Esophagus squamous epithelium (tissue), 5 donors: ENCODE measurements around the gene TIPARP. TPM values are rescaled to one million over a fixed set of nuclear protein-coding genes. Genes with fewer than 3 reads are reported as not detected.
"Not testable (repeated sequence)": the region's sequence is repeated elsewhere in the genome, so short reads cannot be mapped to it uniquely, and the experiment has no call there.

Experiments
- DNase-seq: peaks from one replicate; lab custom pipeline; 2025; lab: John Stamatoyannopoulos, UW
- H3K27ac ChIP-seq, 4 donors: fragments of 200-600 bp; sonication (generic); one replicate each; pipeline ENCODE4 v1.5.1; 2016 to 2019; ENCODE audit warnings: mild to moderate bottlenecking in 1 of 4
- H3K27me3 ChIP-seq, 4 donors: fragments of 200-600 bp; sonication (generic); 1 replicate in 3 of 4; 2 replicates in 1 of 4; pipeline versions ENCODE4 v1.5.1 to v1.6.0; 2017 to 2021; ENCODE audit warnings: antibody characterized with exemption in 1 of 4
- H3K36me3 ChIP-seq, 3 donors: fragments of 200-600 bp; sonication (generic); one replicate each; pipeline ENCODE4 v1.5.1; 2016 to 2019
- H3K4me1 ChIP-seq, 3 donors: fragments of 200-600 bp; sonication (generic); one replicate each; pipeline ENCODE4 v1.5.1; 2017 to 2019
- H3K4me3 ChIP-seq, 4 donors: fragments of 200-600 bp; sonication (generic); 1 replicate in 3 of 4; 2 replicates in 1 of 4; pipeline ENCODE4 v1.5.1; 2016 to 2019; ENCODE audit warnings: mild to moderate bottlenecking in 2 of 4, moderate library complexity in 1 of 4
- H3K9me3 ChIP-seq, 3 donors: fragments of 200-600 bp; sonication (generic); one replicate each; pipeline ENCODE4 v1.5.1; 2016 to 2019
- POLR2A ChIP-seq, 4 donors: fragments of 450-650 bp; IDR thresholded peaks; one replicate each; pipeline ENCODE4 v1.6.1; 2017; ENCODE audit warnings: antibody characterized with exemption in 4 of 4, mild to moderate bottlenecking in 4 of 4, moderate library complexity in 3 of 4
- WGBS, 2 donors: methylation state at CpG; one replicate each; pipeline ENCODE4 v1.1.5; 2018; 5-methylcytosine and 5-hydroxymethylcytosine counted together
- intact Hi-C: fragments of 100-400 bp; cut with DNase I; formaldehyde crosslinking; loops from one replicate; pipeline ENCODE4 v1.15.0; 2022
- total RNA-seq, 4 donors: library from RNA; depleted of rRNA; stranded (reverse); fragments of >200 nt; gene quantifications; one replicate each; pipeline ENCODE4 v1.1.0, GENCODE V29; 2016
- TF ChIP-seq, protein P1 (sequence below), 6 experiments: fragments of 450-650 bp in 4 of 6; fragments of 200-600 bp in 2 of 6; sonication (generic) in 2 of 6; IDR thresholded peaks; one replicate each; pipeline ENCODE4 v1.5.1; 2016 to 2019; ENCODE audit warnings: antibody characterized with exemption in 6 of 6, mild to moderate bottlenecking in 4 of 6, moderate library complexity in 4 of 6
- donor health status: DM: yes; HTN: yes; CAD: no.

Gene TIPARP
- total RNA-seq, 4 donors from 2014 or later: 28.0 to 40.4 (median 38.0) TPM

DNA sequence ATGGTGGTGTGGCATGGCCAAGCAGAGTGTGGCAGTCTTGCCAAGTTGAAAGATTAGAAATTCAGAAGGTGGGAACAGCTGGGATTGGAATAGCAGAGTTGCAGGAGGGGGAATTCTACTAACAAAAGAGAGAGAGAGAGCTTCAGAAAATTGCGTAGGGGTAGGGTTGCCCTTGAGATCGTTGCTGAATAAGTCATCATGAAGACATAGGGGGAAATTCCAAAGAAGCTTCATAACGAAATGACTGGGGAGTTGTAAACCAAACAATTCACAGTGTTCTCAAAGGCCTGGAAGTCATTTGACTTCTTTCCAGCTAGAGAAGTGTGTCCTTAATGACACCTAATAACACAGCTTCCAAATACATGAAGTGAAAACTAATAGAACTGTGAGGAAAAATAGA, 26.3 kb upstream of the TIPARP start:
- TF ChIP-seq, protein P1, sequence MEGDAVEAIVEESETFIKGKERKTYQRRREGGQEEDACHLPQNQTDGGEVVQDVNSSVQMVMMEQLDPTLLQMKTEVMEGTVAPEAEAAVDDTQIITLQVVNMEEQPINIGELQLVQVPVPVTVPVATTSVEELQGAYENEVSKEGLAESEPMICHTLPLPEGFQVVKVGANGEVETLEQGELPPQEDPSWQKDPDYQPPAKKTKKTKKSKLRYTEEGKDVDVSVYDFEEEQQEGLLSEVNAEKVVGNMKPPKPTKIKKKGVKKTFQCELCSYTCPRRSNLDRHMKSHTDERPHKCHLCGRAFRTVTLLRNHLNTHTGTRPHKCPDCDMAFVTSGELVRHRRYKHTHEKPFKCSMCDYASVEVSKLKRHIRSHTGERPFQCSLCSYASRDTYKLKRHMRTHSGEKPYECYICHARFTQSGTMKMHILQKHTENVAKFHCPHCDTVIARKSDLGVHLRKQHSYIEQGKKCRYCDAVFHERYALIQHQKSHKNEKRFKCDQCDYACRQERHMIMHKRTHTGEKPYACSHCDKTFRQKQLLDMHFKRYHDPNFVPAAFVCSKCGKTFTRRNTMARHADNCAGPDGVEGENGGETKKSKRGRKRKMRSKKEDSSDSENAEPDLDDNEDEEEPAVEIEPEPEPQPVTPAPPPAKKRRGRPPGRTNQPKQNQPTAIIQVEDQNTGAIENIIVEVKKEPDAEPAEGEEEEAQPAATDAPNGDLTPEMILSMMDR (IDR thresholded peaks at IDR 0.05): no peak
- no peak for TF ChIP-seq POLR2A (IDR thresholded peaks at IDR 0.05)
- no peak for DNase-seq
- Histone ChIP-seq H3K36me3 (no peaks in the 10 kb centered on the region), H3K4me1 (peaks cover 0 to 4% (median 0%) of the 10 kb centered on the region in 3 donors), H3K27ac (no peak overlapping the region), H3K27me3 (peaks cover 0 to 8% (median 0%) of the 10 kb centered on the region in 4 donors), H3K4me3 (no peak overlapping the region), H3K9me3 (peaks cover 0 to 4% (median 0%) of the 10 kb centered on the region in 3 donors)
- 63 to 64% methylated on average over 3 of the region's 3 CpGs for WGBS, 2 donors
- intact Hi-C loops: no loop called here

DNA sequence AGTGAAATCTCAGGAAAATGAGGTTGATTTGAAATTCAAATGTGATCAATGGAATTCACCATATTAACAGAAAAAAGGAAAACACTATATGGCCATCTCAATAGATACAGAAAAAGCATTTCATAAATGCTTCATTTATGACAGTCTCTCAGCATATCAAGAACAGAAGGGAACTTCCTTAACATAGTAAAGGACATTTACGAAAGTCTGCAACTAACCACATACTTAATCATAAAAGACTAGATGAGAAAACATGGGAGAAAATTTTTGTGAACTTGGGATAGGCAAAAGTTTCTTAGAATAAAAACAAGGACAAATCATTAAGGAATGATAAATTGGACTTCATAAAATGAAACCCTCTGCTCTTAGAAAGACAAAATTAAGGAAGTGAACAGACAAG, 24.7 kb upstream of the TIPARP start:
- no peak for TF ChIP-seq POLR2A (IDR thresholded peaks at IDR 0.05)
- TF ChIP-seq, protein P1 (IDR thresholded peaks at IDR 0.05): no peak
- Histone ChIP-seq H3K27ac (no peak overlapping the region), H3K27me3 (no peaks in the 10 kb centered on the region), H3K9me3 (peaks cover 0 to 4% (median 0%) of the 10 kb centered on the region in 3 donors), H3K4me1 (no peaks in the 10 kb centered on the region), H3K36me3 (no peaks in the 10 kb centered on the region), H3K4me3 (no peak overlapping the region)
- DNase-seq: no peak
- intact Hi-C loops: no loop called here
- 75 to 90% methylated on average over 1 of the region's 1 CpG for WGBS, 2 donors

DNA sequence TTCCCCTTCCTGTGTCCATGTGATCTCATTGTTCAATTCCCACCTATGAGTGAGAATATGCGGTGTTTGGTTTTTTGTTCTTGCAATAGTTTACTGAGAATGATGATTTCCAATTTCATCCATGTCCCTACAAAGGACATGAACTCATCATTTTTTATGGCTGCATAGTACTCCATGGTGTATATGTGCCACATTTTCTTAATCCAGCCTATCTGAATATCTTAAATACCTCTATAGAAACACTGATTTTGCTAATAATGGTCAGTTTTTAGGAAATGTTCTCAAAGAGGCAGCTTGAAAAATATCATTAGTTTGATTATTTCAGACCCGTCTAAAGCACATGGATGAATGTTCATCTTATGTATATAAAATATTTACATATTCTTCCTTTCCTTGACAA, 21.7 kb upstream of the TIPARP start:
- H3K36me3 ChIP-seq: not testable (repeated sequence)

DNA sequence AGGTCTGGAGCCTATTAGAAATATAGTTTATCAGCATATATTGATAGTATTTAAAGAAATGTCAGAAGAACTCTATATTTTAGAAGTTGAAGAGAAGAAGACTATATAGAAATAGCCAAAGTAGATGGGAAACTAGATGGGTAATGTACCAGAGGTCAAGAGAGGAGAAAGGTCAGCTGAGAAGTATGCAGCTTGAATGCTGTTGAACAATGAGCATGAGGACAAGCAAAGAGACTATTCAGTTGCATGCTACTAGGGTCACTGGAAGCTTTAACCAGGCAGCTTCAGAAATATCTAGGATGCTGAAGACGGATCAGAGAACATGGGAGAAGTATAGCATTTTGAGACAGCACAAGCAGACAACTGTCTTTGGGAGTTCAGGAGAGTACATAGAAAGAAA, 19.6 kb upstream of the TIPARP start:
- intact Hi-C loops: no loop called here
- Histone ChIP-seq H3K36me3 (no peaks in the 10 kb centered on the region), H3K9me3 (no peaks in the 10 kb centered on the region), H3K4me1 (no peaks in the 10 kb centered on the region), H3K4me3 (no peak overlapping the region), H3K27ac (no peak overlapping the region), H3K27me3 (no peaks in the 10 kb centered on the region)
- DNase-seq: no peak
- 86 to 92% methylated on average over 1 of the region's 1 CpG for WGBS, 2 donors
- TF ChIP-seq POLR2A (IDR thresholded peaks at IDR 0.05): no peak
- TF ChIP-seq, protein P1 (IDR thresholded peaks at IDR 0.05): no peak

More for the DNA sequence above, 21.7 kb upstream of the TIPARP start:
- H3K4me1 ChIP-seq, DNase-seq, intact Hi-C loops, H3K9me3 ChIP-seq, H3K27ac ChIP-seq, H3K27me3 ChIP-seq, H3K4me3 ChIP-seq: not testable (repeated sequence)
- 86 to 94% methylated on average over 1 of the region's 2 CpGs for WGBS, 2 donors

DNA sequence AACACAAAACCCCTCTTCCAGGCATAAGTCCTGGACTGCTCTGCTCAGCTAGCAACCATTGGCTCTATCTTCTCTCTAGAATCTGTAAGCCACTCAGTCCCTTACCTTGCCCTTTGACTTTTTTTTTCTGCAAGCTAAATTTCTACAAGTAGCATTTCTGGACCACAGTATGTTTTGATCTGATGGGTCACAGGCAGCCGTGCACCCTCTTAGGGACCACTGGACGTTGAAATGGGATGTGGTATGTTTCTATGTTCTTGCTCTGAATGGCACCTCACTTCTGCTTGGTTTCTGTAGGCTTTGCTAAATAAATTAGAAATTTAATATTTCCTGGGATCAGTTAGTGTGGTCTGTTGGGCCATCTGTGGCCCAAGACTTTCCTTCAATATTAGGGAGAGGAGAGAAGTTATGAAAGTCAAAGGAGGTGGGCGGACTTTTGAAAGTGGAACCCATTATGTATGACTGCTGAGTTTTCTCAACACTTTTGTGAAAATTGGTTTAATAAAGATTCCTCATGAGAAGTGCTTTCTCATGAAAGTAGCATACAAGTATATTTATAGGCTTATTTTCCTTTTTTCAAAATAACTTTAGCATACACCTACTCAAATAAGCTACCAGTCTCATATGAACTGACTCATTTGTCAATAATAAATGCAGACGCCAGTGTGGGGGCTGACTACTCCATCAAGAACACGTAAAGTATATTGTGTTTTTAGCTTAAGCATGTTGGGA, 18.4 kb upstream of the TIPARP start:
- no peak for DNase-seq
- Histone ChIP-seq H3K36me3 (no peaks in the 10 kb centered on the region), H3K27ac (no peak overlapping the region), H3K4me3 (no peak overlapping the region), H3K4me1 (no peaks in the 10 kb centered on the region), H3K9me3 (no peaks in the 10 kb centered on the region), H3K27me3 (no peaks in the 10 kb centered on the region)
- TF ChIP-seq, protein P1 (IDR thresholded peaks at IDR 0.05): no peak
- TF ChIP-seq POLR2A (IDR thresholded peaks at IDR 0.05): no peak
- intact Hi-C loops: no loop called here
- 71 to 77% methylated on average over 5 of the region's 5 CpGs for WGBS, 2 donors
